Glomerular visceral epithelial cell (primary cell): ENCODE measurements around the gene PNKP.

ENCODE experiments used
- DNase-seq: peaks from one replicate; pipeline ENCODE4 v3.0.0-alpha.2; 2016; ENCODE audit errors: extremely low spot score

PNKP gene

GRCh38 chr19:49866933-49867782, at the start of gene PNKP:
TSS of gene PNKP (minus strand) at chr19:49867576. CDS start at chr19:49867204, 372 bp downstream.
- DNase-seq: peak; percentile 95

GRCh38 chr19:49915271-49915670, 47.9 kb upstream of the PNKP start:
- no peak for DNase-seq

- no peak for DNase-seq
These were observed 46.3 kb upstream of the PNKP start for GRCh38 chr19:49913720-49914119.

- no peak for DNase-seq
These were observed 45.7 kb upstream of the PNKP start for GRCh38 chr19:49912965-49913685.

GRCh38 chr19:49911381-49912145, 44.2 kb upstream of the PNKP start:
- no peak for DNase-seq

- DNase-seq: no peak
These were observed 42.8 kb upstream of the PNKP start for GRCh38 chr19:49910179-49910578.

- DNase-seq: no peak
These were observed 41.4 kb upstream of the PNKP start for GRCh38 chr19:49908480-49909420.

GRCh38 chr19:49907745-49908446, 40.5 kb upstream of the PNKP start:
- no peak for DNase-seq

- DNase-seq: no peak
These were observed 39.6 kb upstream of the PNKP start for GRCh38 chr19:49906879-49907564.

GRCh38 chr19:49904136-49904535, 36.8 kb upstream of the PNKP start:
- no peak for DNase-seq

GRCh38 chr19:49896863-49897621, 29.7 kb upstream of the PNKP start, which contains the start of gene IL4I1:
TSS of gene IL4I1 (minus strand) at chr19:49896887. CDS start at chr19:49896160, 727 bp downstream.
- peak; percentile 87 for DNase-seq

- DNase-seq: peak; percentile 21
These were observed 28.4 kb upstream of the PNKP start for GRCh38 chr19:49895566-49896297.

GRCh38 chr19:49894879-49895565, 27.6 kb upstream of the PNKP start:
- no peak for DNase-seq

GRCh38 chr19:49894011-49894664, 26.8 kb upstream of the PNKP start:
- no peak for DNase-seq

- DNase-seq: no peak
These were observed 25.3 kb upstream of the PNKP start for GRCh38 chr19:49892716-49893115.

GRCh38 chr19:49891393-49891792, 24.0 kb upstream of the PNKP start:
- DNase-seq: no peak
